SHP77 treated with DMSO at 0.1 percent for 48 hours (cell line): Measurements from ENCODE around the gene TMOD2.

Source experiments
- DNase-seq: peaks from one replicate; lab custom pipeline; 2025; lab: John Stamatoyannopoulos, UW

The TMOD2 gene

GRCh38 chr15:51856714-51857380 lies 105.5 kb downstream of the TMOD2 start:
- DNase-seq: no peak

GRCh38 chr15:51861557-51862359 lies 110.4 kb downstream of the TMOD2 start:
- DNase-seq: no peak

GRCh38 chr15:51863131-51863530 lies 111.7 kb downstream of the TMOD2 start:
- DNase-seq: no peak

GRCh38 chr15:51864408-51865056 lies 113.1 kb downstream of the TMOD2 start:
- no peak for DNase-seq

- no peak for DNase-seq
These were observed 113.9 kb downstream of the TMOD2 start for GRCh38 chr15:51865317-51865716.
